PC-9 (cell line): ENCODE measurements around the gene ZNF488.

Experiments used
- CTCF ChIP-seq: fragments of 200-600 bp; sonication (generic); conservative IDR thresholded peaks from 2 replicates; pipeline ENCODE4 v1.6.1; 2017; ENCODE audit warnings: mixed run types, antibody characterized with exemption, mild to moderate bottlenecking, moderate library complexity
- EZH2 ChIP-seq: fragments of 200-600 bp; sonication (generic); IDR thresholded peaks from 2 replicates; pipeline ENCODE4 v1.8.0; 2017; ENCODE audit warnings: antibody characterized with exemption, low read depth

- TF ChIP-seq CTCF (no peak), EZH2 (no peak)
Observed at GRCh38 chr10:47367646-47368045, 16.4 kb downstream of the ZNF488 start.
